NCI-H2171 (cell line): Measurements from ENCODE around the gene SGPP2.
"Not testable (repeated sequence)": the region's sequence is repeated elsewhere in the genome, so short reads cannot be mapped to it uniquely, and the experiment has no call there.

Source experiments
- DNase-seq: peaks from one replicate; lab custom pipeline; 2025; lab: John Stamatoyannopoulos, UW

The SGPP2 gene

GRCh38 chr2:222577341-222577740 lies 153.0 kb downstream of the SGPP2 start:
- DNase-seq: no peak

- no peak for DNase-seq
Measured at GRCh38 chr2:222582928-222583327, 158.6 kb downstream of the SGPP2 start.

- not testable (repeated sequence) for DNase-seq
Measured at GRCh38 chr2:222584589-222584988, 160.2 kb downstream of the SGPP2 start.

GRCh38 chr2:222591661-222592060 lies 167.3 kb downstream of the SGPP2 start:
- DNase-seq: no peak

GRCh38 chr2:222592176-222592575 lies 167.8 kb downstream of the SGPP2 start:
- DNase-seq: no peak

- DNase-seq: no peak
Measured at GRCh38 chr2:222594679-222595078, 170.3 kb downstream of the SGPP2 start.

- DNase-seq: no peak
Measured at GRCh38 chr2:222595581-222595980, 171.2 kb downstream of the SGPP2 start.

- no peak for DNase-seq
Measured at GRCh38 chr2:222598611-222599010, 174.3 kb downstream of the SGPP2 start.

- DNase-seq: no peak
Measured at GRCh38 chr2:222603501-222603900, 179.2 kb downstream of the SGPP2 start.

GRCh38 chr2:222604749-222605515 lies 180.6 kb downstream of the SGPP2 start:
- DNase-seq: no peak

- no peak for DNase-seq
Measured at GRCh38 chr2:222606306-222606705, 182.0 kb downstream of the SGPP2 start.

GRCh38 chr2:222608081-222608480 lies 183.7 kb downstream of the SGPP2 start:
- no peak for DNase-seq

GRCh38 chr2:222609381-222609780 lies 185.0 kb downstream of the SGPP2 start:
- no peak for DNase-seq
